Esophagus squamous epithelium (tissue), 5 donors: ENCODE data around the gene RASGRP2. TPM values are rescaled to one million over a fixed set of nuclear protein-coding genes. Genes with fewer than 3 reads are reported as not detected.

Experiments
- DNase-seq: peaks from one replicate; lab custom pipeline; 2025; lab: John Stamatoyannopoulos, UW
- H3K27ac ChIP-seq, 4 donors: fragments of 200-600 bp; sonication (generic); one replicate each; pipeline ENCODE4 v1.5.1; 2016 to 2019; ENCODE audit warnings: mild to moderate bottlenecking in 1 of 4
- H3K27me3 ChIP-seq, 4 donors: fragments of 200-600 bp; sonication (generic); 1 replicate in 3 of 4; 2 replicates in 1 of 4; pipeline versions ENCODE4 v1.5.1 to v1.6.0; 2017 to 2021; ENCODE audit warnings: antibody characterized with exemption in 1 of 4
- H3K36me3 ChIP-seq, 3 donors: fragments of 200-600 bp; sonication (generic); one replicate each; pipeline ENCODE4 v1.5.1; 2016 to 2019
- H3K4me1 ChIP-seq, 3 donors: fragments of 200-600 bp; sonication (generic); one replicate each; pipeline ENCODE4 v1.5.1; 2017 to 2019
- H3K4me3 ChIP-seq, 4 donors: fragments of 200-600 bp; sonication (generic); 1 replicate in 3 of 4; 2 replicates in 1 of 4; pipeline ENCODE4 v1.5.1; 2016 to 2019; ENCODE audit warnings: mild to moderate bottlenecking in 2 of 4, moderate library complexity in 1 of 4
- H3K9me3 ChIP-seq, 3 donors: fragments of 200-600 bp; sonication (generic); one replicate each; pipeline ENCODE4 v1.5.1; 2016 to 2019
- CTCF ChIP-seq, 6 experiments: fragments of 450-650 bp in 4 of 6; fragments of 200-600 bp in 2 of 6; sonication (generic) in 2 of 6; IDR thresholded peaks; one replicate each; pipeline ENCODE4 v1.5.1; 2016 to 2019; ENCODE audit warnings: antibody characterized with exemption in 6 of 6, mild to moderate bottlenecking in 4 of 6, moderate library complexity in 4 of 6
- POLR2A ChIP-seq, 4 donors: fragments of 450-650 bp; IDR thresholded peaks; one replicate each; pipeline ENCODE4 v1.6.1; 2017; ENCODE audit warnings: antibody characterized with exemption in 4 of 4, mild to moderate bottlenecking in 4 of 4, moderate library complexity in 3 of 4
- WGBS, 2 donors: methylation state at CpG; one replicate each; pipeline ENCODE4 v1.1.5; 2018; 5-methylcytosine and 5-hydroxymethylcytosine counted together
- intact Hi-C: fragments of 100-400 bp; cut with DNase I; formaldehyde crosslinking; loops from one replicate; pipeline ENCODE4 v1.15.0; 2022
- total RNA-seq, 4 donors: library from RNA; depleted of rRNA; stranded (reverse); fragments of >200 nt; gene quantifications; one replicate each; pipeline ENCODE4 v1.1.0, GENCODE V29; 2016
- donor health status: DM: yes; HTN: yes; CAD: no.

The RASGRP2 gene
- total RNA-seq, 4 donors from 2014 or later = 2.6 to 13.2 (median 4.9) TPM

- no peak overlapping the region for H3K4me3 ChIP-seq
- DNase-seq = no peak
- no peaks in the 10 kb centered on the region for H3K9me3 ChIP-seq
- TF ChIP-seq POLR2A (IDR thresholded peaks at IDR 0.05) (no peak), CTCF (IDR thresholded peaks at IDR 0.05) (no peak)
- no peak overlapping the region for H3K27ac ChIP-seq
- intact Hi-C loops = no loop called here
- no peaks in the 10 kb centered on the region for H3K36me3 ChIP-seq
- H3K4me1 ChIP-seq = peaks cover 4 to 19% (median 12%) of the 10 kb centered on the region in 3 donors
- peaks cover 5 to 100% (median 26%) of the 10 kb centered on the region in 4 donors for H3K27me3 ChIP-seq
- WGBS, 2 donors = 31 to 44% methylated on average over 10 to 13 of the region's 21 CpGs
Measured at GRCh38 chr11:64716473-64717267, 27.3 kb downstream of the RASGRP2 start.

GRCh38 chr11:64715756-64716472 is 28.0 kb downstream of the RASGRP2 start:
- intact Hi-C loops = no loop called here
- Histone ChIP-seq H3K9me3 (no peaks in the 10 kb centered on the region), H3K4me1 (peaks cover 4 to 26% (median 19%) of the 10 kb centered on the region in 3 donors), H3K27ac (no peak overlapping the region), H3K36me3 (no peaks in the 10 kb centered on the region), H3K4me3 (no peak overlapping the region), H3K27me3 (peaks cover 11 to 100% (median 32%) of the 10 kb centered on the region in 4 donors)
- TF ChIP-seq CTCF (IDR thresholded peaks at IDR 0.05) = no peak
- TF ChIP-seq POLR2A (IDR thresholded peaks at IDR 0.05) = no peak
- 4 to 46% methylated on average over 4 to 12 of the region's 13 CpGs for WGBS, 2 donors
- DNase-seq = no peak

GRCh38 chr11:64715110-64715509 is 28.8 kb downstream of the RASGRP2 start:
- peaks cover 14 to 100% (median 32%) of the 10 kb centered on the region in 4 donors for H3K27me3 ChIP-seq
- 27 to 29% methylated on average over 5 of the region's 5 CpGs for WGBS, 2 donors
- TF ChIP-seq CTCF (IDR thresholded peaks at IDR 0.05) = no peak
- no peak for TF ChIP-seq POLR2A (IDR thresholded peaks at IDR 0.05)

GRCh38 chr11:64714666-64715065 is 29.3 kb downstream of the RASGRP2 start:
- intact Hi-C loops = no loop called here
- Histone ChIP-seq H3K36me3 (no peaks in the 10 kb centered on the region), H3K27me3 (peaks cover 14 to 100% (median 32%) of the 10 kb centered on the region in 4 donors), H3K4me3 (no peak overlapping the region), H3K9me3 (no peaks in the 10 kb centered on the region), H3K27ac (no peak overlapping the region), H3K4me1 (peaks cover 4 to 28% (median 19%) of the 10 kb centered on the region in 3 donors)
- TF ChIP-seq CTCF (IDR thresholded peaks at IDR 0.05) (no peak), POLR2A (IDR thresholded peaks at IDR 0.05) (no peak)
- 56 to 57% methylated on average over 5 of the region's 5 CpGs for WGBS, 2 donors
- DNase-seq = no peak

More at GRCh38 chr11:64715110-64715509, 28.8 kb downstream of the RASGRP2 start:
- no peaks in the 10 kb centered on the region for H3K36me3 ChIP-seq
- no peak overlapping the region for H3K4me3 ChIP-seq
- no peak for DNase-seq
- intact Hi-C loops = no loop called here
- no peak overlapping the region for H3K27ac ChIP-seq
- H3K4me1 ChIP-seq = peaks cover 4 to 28% (median 19%) of the 10 kb centered on the region in 3 donors
- no peaks in the 10 kb centered on the region for H3K9me3 ChIP-seq
